GM18909 (cell line): ENCODE data around the gene DRC3.

Experiments
- ATAC-seq: cut with Tn5 transposase; IDR thresholded peaks from one replicate; pipeline ENCODE4 v1.9.1; 2021; ENCODE audit warnings: mild to moderate bottlenecking; ENCODE audit not compliant: unreplicated experiment, poor library complexity

The DRC3 gene, protein sequence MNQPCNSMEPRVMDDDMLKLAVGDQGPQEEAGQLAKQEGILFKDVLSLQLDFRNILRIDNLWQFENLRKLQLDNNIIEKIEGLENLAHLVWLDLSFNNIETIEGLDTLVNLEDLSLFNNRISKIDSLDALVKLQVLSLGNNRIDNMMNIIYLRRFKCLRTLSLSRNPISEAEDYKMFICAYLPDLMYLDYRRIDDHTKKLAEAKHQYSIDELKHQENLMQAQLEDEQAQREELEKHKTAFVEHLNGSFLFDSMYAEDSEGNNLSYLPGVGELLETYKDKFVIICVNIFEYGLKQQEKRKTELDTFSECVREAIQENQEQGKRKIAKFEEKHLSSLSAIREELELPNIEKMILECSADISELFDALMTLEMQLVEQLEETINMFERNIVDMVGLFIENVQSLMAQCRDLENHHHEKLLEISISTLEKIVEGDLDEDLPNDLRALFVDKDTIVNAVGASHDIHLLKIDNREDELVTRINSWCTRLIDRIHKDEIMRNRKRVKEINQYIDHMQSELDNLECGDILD

DNA sequence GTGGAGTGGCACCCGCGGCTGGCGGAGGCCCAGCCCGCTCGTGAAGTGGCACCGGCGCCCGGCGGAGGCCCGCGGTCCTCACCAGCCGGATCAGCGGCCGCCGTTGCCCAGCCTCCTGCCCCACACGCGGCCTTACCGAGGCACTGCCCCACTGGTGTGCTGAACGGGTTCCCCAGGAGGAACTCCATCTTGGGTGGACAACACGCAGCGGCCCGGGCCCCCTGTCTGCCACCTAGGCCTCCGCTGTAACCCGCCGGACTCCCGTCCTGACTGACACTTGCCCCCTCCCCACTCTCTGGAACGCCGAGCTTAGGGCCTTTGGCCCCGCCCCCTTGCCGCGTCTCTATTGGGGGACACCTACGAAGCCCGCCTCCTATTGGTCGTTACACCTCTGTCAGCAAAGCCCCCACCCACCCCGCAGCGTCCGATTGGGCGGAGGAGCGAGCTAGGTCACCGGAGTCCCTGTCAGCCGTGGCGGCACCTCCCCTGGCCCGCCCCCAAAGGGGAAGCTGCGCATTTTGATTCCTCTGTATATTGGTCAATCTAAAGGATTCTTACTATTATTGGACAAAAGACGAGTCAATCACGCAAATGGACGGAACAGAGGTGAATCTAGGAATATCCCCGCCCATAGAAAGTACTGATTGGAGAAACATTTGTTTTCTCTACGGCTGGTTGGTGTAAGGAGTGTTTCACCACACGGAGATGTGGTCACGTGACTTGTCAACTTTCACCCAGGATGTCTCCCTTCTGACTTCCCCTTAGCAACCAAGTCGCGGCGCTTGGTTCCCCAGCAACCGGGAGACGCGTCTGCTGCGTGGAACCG is at the start of gene DRC3, which contains the start of gene TOM1L2:
Gene DRC3 (plus strand): TSS at position 737 of the 826 bp plus-strand sequence. CDS start 4,737 bp downstream, outside the sequence.
Gene TOM1L2 (minus strand): TSS at position 275 of the 826 bp plus-strand sequence. CDS start 87 bp downstream, at position 188.
- peak; percentile 95 for ATAC-seq

- ATAC-seq = no peak
These were observed 48.4 kb upstream of the DRC3 start for GRCh38 chr17:17924131-17924856.

DNA sequence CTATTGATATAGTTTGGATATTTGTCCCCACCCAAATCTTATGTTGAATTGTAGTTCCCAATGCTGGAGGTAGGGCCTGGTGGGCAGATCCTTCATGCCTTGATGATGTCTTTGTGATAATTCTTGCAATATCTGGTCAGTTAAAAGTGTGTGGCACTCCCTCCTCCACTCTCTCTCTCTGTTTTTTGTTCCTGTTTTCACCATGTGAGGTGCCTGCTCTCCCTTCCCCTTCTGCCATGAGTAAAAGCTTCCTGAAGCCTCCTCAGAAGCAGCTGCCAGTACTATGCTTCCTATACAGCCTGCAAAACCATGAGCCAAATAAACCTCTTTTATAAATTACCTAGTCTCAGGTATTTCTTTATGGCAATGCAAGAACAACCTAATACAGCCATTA is 47.8 kb upstream of the DRC3 start:
- ATAC-seq = no peak

DNA sequence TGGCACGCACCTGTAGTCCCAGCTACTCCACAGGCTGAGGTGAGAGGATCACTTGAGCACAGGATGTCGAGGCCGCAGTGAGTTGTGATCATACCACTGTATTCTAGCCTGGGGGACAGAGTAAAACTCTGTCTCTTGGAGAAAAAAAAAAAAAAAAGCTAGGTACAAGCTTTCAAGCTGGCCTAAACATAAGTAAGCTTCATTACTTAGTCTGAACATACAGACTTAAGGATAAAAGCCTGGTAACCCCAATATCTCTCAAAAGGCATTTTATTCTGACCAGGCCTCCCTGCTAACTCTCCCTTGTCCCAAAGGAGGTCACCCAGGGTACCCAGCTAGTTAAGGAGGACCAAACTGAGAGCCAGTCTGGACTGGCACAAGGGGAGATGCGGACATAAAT is 46.6 kb upstream of the DRC3 start:
- ATAC-seq = no peak

- no peak for ATAC-seq
These were observed 45.7 kb upstream of the DRC3 start for GRCh38 chr17:17926840-17927449.

GRCh38 chr17:17928398-17929287 is 44.0 kb upstream of the DRC3 start:
- ATAC-seq = no peak

GRCh38 chr17:17929655-17930380 is 42.8 kb upstream of the DRC3 start:
- ATAC-seq = no peak

GRCh38 chr17:17930674-17931073 is 42.0 kb upstream of the DRC3 start:
- ATAC-seq = no peak

GRCh38 chr17:17931159-17931558 is 41.5 kb upstream of the DRC3 start:
- ATAC-seq = no peak

GRCh38 chr17:17933775-17934174 is 38.9 kb upstream of the DRC3 start:
- no peak for ATAC-seq

- no peak for ATAC-seq
These were observed 38.4 kb upstream of the DRC3 start for GRCh38 chr17:17934214-17934613.

DNA sequence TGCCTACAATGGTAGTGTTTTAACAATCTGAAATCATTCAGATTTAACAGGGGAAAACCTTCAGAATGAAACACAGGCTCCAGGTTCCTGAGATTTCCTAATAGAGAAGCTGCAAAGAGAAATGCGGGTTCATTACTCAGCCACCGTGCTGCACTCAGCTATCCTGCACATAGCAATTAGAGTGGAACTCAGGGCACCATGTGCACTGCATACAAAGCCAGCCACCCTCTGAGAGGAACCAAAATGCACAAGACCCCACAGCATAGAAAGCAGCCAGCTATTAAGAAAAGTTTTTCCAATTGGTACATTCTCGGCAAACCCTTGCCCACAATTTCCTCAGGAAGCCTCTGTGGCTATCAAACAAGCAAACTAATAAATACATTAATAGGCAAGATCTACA is 37.9 kb upstream of the DRC3 start:
- no peak for ATAC-seq

DNA sequence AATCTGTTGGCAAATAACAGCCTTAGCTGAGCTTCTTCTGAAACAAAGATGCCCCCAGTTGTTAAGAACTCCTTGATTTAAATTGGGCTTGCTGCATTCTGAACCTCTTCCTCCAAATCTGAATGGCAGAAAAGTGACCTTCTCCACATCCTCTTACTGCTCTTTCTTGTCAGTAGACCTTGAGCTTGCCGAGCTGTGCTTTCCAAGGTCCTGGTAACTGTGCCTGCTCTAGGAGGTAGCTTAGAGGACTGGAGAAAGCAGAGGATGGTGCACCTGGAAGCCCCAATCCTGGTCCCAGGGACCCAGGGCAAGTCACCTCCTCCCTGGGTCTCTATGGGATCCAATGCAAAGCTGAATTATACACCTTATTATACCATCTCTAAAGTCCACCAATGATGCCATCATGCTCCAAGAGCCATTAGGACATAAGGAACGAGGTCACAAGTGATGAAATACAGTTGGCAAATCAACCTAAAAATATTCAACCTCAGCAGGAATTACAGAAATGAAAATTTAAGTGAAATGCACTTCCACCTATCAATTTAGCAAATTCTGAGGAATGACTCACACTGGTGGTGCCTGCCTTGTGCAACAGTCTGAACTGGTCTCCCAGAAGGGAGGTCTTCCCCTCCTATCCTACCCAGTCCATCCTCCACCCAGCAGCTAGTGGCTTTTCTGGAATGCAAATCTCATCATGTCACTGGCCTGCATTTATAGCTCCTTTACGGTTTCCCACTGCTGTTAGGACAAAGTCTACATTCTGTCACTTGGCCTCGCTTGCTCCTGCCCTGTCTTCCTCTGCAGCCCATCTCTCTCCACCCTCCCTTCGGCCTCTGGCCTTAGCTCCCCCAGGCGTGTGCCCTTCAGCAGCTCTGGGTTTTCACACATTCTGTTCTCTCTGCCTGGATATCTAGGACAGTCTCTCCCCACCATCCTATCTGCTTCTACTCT is 37.1 kb upstream of the DRC3 start:
- no peak for ATAC-seq

DNA sequence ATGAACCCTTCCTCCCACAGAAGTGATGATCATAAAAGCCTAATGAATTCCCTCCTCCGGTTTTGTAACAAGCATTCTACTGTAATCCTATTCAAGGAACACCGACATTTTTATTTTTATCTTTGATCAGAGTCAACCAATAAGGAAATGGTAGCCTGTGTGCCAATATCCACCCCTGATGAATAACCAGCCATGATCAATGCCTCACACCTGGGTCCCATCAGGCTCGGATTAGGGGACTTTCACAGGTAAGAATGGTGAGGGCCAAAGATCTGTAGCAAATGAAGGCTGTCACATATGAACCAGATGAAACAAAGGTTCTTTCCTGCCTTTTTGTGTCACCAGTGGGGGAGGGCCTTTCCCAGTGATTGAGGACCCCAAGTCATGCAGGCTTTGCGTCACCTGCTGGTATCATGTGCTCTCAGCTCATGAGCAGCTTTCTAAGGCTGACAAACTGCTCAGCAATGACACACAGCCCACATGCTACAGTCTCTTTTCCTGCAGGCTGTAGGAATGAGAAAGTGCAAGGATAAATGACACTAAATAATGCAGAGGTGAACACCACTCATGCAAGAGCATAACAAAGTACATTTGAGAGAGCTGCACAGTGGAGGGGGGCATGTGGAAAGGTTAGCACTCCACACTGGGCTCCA is 35.3 kb upstream of the DRC3 start:
- ATAC-seq = no peak

GRCh38 chr17:17937958-17938357 is 34.7 kb upstream of the DRC3 start:
- no peak for ATAC-seq

DNA sequence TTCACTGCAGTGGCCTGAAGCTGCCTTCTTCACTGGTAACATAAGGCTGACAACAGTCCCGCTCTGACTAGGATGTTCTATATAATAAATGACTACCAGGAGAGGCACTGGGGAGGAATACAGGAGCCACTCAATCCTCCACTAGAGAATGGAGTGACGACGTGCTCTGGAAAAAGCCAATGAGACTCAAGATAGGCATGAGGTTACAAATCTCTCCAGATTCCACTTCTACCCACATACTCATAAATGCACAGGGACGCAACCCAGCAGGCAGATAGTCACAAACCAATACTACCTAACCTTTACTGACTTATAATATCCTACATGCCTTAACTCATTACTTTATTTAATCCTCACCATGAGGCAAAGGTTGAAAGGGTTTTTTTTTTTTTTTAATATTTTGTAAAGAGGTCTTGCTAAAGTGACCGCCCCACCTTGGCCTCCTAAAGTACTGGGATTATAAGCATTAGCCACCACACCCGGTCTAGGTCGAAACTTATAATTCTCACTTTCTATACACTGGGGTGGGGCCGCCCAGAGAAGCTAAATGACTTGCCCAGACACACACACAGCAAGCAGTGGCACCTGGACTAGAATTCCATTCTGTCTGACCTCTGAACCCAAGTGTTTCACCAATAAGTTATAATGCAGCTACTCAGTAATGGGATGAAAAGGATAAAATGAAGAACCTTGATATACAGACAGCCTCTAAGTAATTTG is 34.1 kb upstream of the DRC3 start:
- ATAC-seq = no peak
